OCI-LY1 (cell line): Measurements from ENCODE around the gene GULP1.
A peak's percentile ranks its signal among the peaks of the same experiment; 100 is the strongest.

Source experiments
- EZH2 ChIP-seq: fragments of 200-600 bp; sonication (generic), shearing (Covaris generic); IDR thresholded peaks from 2 replicates; pipeline ENCODE4 v1.8.0; 2017; ENCODE audit warnings: borderline replicate concordance, mixed run types, mild to moderate bottlenecking, antibody characterized with exemption, low read length, moderate library complexity, mixed read lengths
- TF ChIP-seq, protein P1 (sequence below): fragments of 200-600 bp; sonication (generic), shearing (Covaris generic); IDR thresholded peaks from 2 replicates; pipeline ENCODE4 v1.5.1; 2017; ENCODE audit warnings: mild to moderate bottlenecking, antibody characterized with exemption, low read length, moderate library complexity, mixed read lengths

DNA sequence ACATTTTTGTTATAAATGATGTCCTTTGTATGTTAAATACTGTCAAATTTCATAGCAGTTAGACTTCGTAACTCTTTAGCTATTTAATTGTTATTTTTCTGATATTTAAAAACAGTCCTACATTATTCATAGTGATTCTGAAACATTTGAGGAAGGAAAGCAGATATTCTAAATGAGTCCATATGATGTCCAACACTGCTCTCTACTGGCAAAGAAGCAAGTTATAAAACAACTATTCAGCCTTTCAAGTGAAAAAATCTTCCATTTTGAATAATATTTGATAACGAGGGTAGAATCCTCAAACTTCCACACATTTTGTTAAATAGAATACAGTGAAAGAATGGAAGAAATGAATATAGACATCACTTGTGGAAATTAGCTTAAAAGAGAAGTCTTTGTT lies 220.8 kb downstream of the GULP1 start:
- TF ChIP-seq, protein P1, sequence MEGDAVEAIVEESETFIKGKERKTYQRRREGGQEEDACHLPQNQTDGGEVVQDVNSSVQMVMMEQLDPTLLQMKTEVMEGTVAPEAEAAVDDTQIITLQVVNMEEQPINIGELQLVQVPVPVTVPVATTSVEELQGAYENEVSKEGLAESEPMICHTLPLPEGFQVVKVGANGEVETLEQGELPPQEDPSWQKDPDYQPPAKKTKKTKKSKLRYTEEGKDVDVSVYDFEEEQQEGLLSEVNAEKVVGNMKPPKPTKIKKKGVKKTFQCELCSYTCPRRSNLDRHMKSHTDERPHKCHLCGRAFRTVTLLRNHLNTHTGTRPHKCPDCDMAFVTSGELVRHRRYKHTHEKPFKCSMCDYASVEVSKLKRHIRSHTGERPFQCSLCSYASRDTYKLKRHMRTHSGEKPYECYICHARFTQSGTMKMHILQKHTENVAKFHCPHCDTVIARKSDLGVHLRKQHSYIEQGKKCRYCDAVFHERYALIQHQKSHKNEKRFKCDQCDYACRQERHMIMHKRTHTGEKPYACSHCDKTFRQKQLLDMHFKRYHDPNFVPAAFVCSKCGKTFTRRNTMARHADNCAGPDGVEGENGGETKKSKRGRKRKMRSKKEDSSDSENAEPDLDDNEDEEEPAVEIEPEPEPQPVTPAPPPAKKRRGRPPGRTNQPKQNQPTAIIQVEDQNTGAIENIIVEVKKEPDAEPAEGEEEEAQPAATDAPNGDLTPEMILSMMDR = peak; percentile 56
- no peak for TF ChIP-seq EZH2
